Measurements from ENCODE around the gene VTCN1.

DNA sequence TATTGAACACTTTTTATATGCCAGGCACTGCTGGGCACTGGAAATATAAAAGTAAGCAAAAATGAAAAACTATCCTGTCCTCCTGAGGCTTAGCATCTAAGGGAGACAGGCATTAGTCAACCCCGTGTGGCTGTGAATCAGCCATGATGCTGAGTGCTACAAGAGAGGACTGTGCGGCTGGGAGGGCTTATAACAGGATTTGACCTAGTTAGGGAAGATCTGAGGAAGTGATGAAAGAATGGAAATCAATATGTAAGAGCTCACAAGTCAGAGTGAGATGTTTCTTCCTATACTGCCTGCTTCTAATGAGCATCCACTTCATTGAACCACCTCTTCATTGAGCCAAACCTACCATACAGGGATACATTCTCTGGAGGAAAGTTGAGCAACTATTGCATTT lies 104.2 kb downstream of the VTCN1 start:
- TF ChIP-seq STAG1 (CRISPR knock-in tag; IDR thresholded peaks at IDR 0.05): no peak
- TF ChIP-seq, protein P1, sequence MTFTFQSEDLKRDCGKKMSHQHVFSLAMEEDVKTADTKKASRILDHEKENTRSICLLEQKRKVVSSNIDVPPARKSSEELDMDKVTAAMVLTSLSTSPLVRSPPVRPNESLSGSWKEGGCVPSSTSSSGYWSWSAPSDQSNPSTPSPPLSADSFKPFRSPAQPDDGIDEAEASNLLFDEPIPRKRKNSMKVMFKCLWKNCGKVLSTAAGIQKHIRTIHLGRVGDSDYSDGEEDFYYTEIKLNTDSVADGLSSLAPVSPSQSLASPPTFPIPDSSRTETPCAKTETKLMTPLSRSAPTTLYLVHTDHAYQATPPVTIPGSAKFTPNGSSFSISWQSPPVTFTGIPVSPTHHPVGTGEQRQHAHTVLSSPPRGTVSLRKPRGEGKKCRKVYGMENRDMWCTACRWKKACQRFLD (CRISPR knock-in tag; IDR thresholded peaks at IDR 0.05; ENCODE audit: borderline replicate concordance): no peak
- TF ChIP-seq, protein P2, sequence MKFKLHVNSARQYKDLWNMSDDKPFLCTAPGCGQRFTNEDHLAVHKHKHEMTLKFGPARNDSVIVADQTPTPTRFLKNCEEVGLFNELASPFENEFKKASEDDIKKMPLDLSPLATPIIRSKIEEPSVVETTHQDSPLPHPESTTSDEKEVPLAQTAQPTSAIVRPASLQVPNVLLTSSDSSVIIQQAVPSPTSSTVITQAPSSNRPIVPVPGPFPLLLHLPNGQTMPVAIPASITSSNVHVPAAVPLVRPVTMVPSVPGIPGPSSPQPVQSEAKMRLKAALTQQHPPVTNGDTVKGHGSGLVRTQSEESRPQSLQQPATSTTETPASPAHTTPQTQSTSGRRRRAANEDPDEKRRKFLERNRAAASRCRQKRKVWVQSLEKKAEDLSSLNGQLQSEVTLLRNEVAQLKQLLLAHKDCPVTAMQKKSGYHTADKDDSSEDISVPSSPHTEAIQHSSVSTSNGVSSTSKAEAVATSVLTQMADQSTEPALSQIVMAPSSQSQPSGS (CRISPR knock-in tag; IDR thresholded peaks at IDR 0.05): no peak
- TF ChIP-seq HDAC6 (IDR thresholded peaks at IDR 0.05; ENCODE audit: low read depth, low read length): no peak
- no peak for TF ChIP-seq JUN (CRISPR knock-in tag; IDR thresholded peaks at IDR 0.05)
- TF ChIP-seq TBP (CRISPR knock-in tag; IDR thresholded peaks at IDR 0.05): no peak
- TF ChIP-seq, protein P3, sequence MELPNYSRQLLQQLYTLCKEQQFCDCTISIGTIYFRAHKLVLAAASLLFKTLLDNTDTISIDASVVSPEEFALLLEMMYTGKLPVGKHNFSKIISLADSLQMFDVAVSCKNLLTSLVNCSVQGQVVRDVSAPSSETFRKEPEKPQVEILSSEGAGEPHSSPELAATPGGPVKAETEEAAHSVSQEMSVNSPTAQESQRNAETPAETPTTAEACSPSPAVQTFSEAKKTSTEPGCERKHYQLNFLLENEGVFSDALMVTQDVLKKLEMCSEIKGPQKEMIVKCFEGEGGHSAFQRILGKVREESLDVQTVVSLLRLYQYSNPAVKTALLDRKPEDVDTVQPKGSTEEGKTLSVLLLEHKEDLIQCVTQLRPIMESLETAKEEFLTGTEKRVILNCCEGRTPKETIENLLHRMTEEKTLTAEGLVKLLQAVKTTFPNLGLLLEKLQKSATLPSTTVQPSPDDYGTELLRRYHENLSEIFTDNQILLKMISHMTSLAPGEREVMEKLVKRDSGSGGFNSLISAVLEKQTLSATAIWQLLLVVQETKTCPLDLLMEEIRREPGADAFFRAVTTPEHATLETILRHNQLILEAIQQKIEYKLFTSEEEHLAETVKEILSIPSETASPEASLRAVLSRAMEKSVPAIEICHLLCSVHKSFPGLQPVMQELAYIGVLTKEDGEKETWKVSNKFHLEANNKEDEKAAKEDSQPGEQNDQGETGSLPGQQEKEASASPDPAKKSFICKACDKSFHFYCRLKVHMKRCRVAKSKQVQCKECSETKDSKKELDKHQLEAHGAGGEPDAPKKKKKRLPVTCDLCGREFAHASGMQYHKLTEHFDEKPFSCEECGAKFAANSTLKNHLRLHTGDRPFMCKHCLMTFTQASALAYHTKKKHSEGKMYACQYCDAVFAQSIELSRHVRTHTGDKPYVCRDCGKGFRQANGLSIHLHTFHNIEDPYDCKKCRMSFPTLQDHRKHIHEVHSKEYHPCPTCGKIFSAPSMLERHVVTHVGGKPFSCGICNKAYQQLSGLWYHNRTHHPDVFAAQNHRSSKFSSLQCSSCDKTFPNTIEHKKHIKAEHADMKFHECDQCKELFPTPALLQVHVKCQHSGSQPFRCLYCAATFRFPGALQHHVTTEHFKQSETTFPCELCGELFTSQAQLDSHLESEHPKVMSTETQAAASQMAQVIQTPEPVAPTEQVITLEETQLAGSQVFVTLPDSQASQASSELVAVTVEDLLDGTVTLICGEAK (IDR thresholded peaks at IDR 0.05): no peak
- TF ChIP-seq, protein P3 (CRISPR knock-in tag; IDR thresholded peaks at IDR 0.05): no peak

All from HepG2 (cell line).